GM12878 (cell line): ENCODE results near the gene CTIF. TPM values are rescaled to one million over a fixed set of nuclear protein-coding genes. Genes with fewer than 3 reads are reported as not detected.

Source experiments
- ATF7 ChIP-seq: fragments of 450-650 bp; IDR thresholded peaks from 2 replicates; pipeline ENCODE4 v1.6.1; 2016; ENCODE audit warnings: low read depth, mild to moderate bottlenecking
- CHD1 ChIP-seq: IDR thresholded peaks from 2 replicates; pipeline ENCODE4 v1.6.1; 2012; ENCODE audit warnings: low read depth, low read length, improper control_type of control experiment
- EP300 ChIP-seq, 2 experiments: fragments of 150-350 bp in 1 of 2; IDR thresholded peaks; 2 replicates each; pipeline ENCODE4 v1.6.1; 2011 to 2012; ENCODE audit warnings: low read depth in 2 of 2, low read length in 2 of 2, borderline replicate concordance in 1 of 2, improper control_type of control experiment in 1 of 2, inconsistent platforms in 1 of 2; ENCODE audit not compliant: control insufficient read depth in 1 of 2
- FOS ChIP-seq: IDR thresholded peaks from 3 replicates; pipeline ENCODE4 v1.6.1; 2011; ENCODE audit warnings: borderline replicate concordance; ENCODE audit not compliant: insufficient read length; ENCODE audit errors: extremely low read depth
- NFXL1 ChIP-seq: fragments of 450-650 bp; IDR thresholded peaks from 2 replicates; pipeline ENCODE4 v1.6.1; 2017; ENCODE audit warnings: antibody characterized with exemption, mild to moderate bottlenecking, borderline replicate concordance
- NR2C1 ChIP-seq: fragments of 450-650 bp; IDR thresholded peaks from 2 replicates; pipeline ENCODE4 v1.6.1; 2017; ENCODE audit warnings: antibody characterized with exemption, mild to moderate bottlenecking, moderate library complexity
- POLR2AphosphoS5 ChIP-seq: IDR thresholded peaks from 2 replicates; pipeline ENCODE4 v1.6.1; 2011; ENCODE audit warnings: mild to moderate bottlenecking, low read length, inconsistent platforms
- POU2F2 ChIP-seq: IDR thresholded peaks from 3 replicates; pipeline ENCODE4 v1.6.1; 2011; ENCODE audit warnings: low read depth, mild to moderate bottlenecking, low read length, borderline replicate concordance
- RAD21 ChIP-seq: IDR thresholded peaks from 2 replicates; pipeline ENCODE4 v1.6.1; 2011; ENCODE audit warnings: mild to moderate bottlenecking, low read depth, low read length, moderate library complexity; ENCODE audit not compliant: insufficient read depth
- RELA ChIP-seq: fragments of 450-650 bp; IDR thresholded peaks from 2 replicates; pipeline ENCODE4 v1.8.0; 2014; ENCODE audit warnings: borderline replicate concordance; ENCODE audit not compliant: partially characterized antibody
- SIN3A ChIP-seq: IDR thresholded peaks from 2 replicates; pipeline ENCODE4 v1.6.1; 2012; ENCODE audit warnings: low read depth, low read length, improper control_type of control experiment
- TCF12 ChIP-seq: IDR thresholded peaks from 2 replicates; pipeline ENCODE4 v1.6.1; 2011; ENCODE audit warnings: low read depth, mild to moderate bottlenecking, low read length
- ZNF217 ChIP-seq: fragments of 450-650 bp; IDR thresholded peaks from 2 replicates; pipeline ENCODE4 v1.6.1; 2017; ENCODE audit warnings: antibody characterized with exemption, mild to moderate bottlenecking
- polyA plus RNA-seq, 11 experiments: library from polyadenylated mRNA; depleted of rRNA in 4 of 11; unstranded in 6 of 11; stranded (reverse) in 5 of 11; fragments of >200 nt; fragmentation: Nextera tagmentation in 4 of 11; fragmentation: Illumina TruSeq in 1 of 11; extraction: Ambion mirVana in 4 of 11; extraction: Trizol in 1 of 11; gene quantifications; 1 replicate in 1 of 11; 2 replicates in 10 of 11; pipeline versions ENCODE4 v1.2.1 to v1.2.3, GENCODE V29; 2011 to 2016; ENCODE audit warnings: inconsistent platforms in 2 of 11, missing spikeins in 2 of 11, low read depth in 1 of 11
- total RNA-seq, 4 experiments: library from RNA; depleted of rRNA in 3 of 4; stranded (reverse); fragments of >200 nt in 3 of 4; fragmentation: Illumina TruSeq in 1 of 4; extraction: Trizol in 1 of 4; gene quantifications; 2 replicates each; pipeline versions ENCODE4 v1.2.1 to v1.2.3, GENCODE V29; 2013 to 2021
- TF ChIP-seq, protein P1 (sequence below): fragments of 450-650 bp; formaldehyde crosslinking; IDR thresholded peaks from 2 replicates; pipeline ENCODE4 v1.5.0; 2022; ENCODE audit warnings: mild to moderate bottlenecking, missing genetic modification characterization
- TF ChIP-seq, protein P2 (sequence below): fragments of 450-650 bp; IDR thresholded peaks from 2 replicates; pipeline ENCODE4 v1.6.1; 2017; ENCODE audit warnings: antibody characterized with exemption, mild to moderate bottlenecking, moderate library complexity
- TF ChIP-seq, protein P3 (sequence below): IDR thresholded peaks from 2 replicates; pipeline ENCODE4 v1.6.1; 2012; ENCODE audit warnings: improper control_type of control experiment, low read depth, low read length; ENCODE audit not compliant: insufficient replicate concordance

The CTIF gene
- total and polyA plus RNA-seq, 10 of the 15 experiments (the other 5 are each of a cell fraction or from before 2014, with no cell fraction given) = 0.06 to 11.6 (median 2.5) TPM

DNA sequence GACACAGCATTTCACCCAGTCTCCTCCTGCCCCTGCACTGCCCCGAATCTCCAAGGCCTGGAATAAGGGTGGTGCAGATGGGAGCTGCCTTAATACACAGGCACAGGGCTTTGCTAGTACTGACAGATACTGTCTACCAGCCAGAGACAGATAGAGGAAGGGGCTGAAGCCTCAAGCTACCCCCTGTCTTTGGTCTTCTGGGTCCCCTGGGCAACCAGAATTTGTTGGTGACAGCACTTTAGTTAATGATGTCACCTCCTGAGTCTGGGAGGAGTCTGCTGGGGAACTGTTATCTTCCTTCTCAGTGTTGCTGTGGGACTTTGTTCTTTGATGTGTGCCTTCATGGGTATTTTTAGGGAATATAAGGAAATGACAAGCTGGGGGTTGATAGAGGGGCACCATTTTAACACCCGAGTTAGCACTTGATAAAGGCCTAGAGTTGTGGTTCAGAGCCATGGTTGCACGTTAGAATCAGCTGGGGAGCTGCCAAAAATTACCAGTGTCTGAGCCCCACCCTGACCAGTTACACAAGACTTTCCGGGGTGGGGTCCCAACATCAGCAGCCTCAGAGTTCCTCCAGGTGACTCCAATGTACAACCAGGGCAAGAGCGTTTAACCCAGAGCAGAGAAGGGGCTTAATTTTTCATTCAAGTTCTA, 275.1 kb downstream of the CTIF start (continued):
- TF ChIP-seq TCF12 = no peak
- TF ChIP-seq NR2C1 = no peak
- TF ChIP-seq, protein P1, sequence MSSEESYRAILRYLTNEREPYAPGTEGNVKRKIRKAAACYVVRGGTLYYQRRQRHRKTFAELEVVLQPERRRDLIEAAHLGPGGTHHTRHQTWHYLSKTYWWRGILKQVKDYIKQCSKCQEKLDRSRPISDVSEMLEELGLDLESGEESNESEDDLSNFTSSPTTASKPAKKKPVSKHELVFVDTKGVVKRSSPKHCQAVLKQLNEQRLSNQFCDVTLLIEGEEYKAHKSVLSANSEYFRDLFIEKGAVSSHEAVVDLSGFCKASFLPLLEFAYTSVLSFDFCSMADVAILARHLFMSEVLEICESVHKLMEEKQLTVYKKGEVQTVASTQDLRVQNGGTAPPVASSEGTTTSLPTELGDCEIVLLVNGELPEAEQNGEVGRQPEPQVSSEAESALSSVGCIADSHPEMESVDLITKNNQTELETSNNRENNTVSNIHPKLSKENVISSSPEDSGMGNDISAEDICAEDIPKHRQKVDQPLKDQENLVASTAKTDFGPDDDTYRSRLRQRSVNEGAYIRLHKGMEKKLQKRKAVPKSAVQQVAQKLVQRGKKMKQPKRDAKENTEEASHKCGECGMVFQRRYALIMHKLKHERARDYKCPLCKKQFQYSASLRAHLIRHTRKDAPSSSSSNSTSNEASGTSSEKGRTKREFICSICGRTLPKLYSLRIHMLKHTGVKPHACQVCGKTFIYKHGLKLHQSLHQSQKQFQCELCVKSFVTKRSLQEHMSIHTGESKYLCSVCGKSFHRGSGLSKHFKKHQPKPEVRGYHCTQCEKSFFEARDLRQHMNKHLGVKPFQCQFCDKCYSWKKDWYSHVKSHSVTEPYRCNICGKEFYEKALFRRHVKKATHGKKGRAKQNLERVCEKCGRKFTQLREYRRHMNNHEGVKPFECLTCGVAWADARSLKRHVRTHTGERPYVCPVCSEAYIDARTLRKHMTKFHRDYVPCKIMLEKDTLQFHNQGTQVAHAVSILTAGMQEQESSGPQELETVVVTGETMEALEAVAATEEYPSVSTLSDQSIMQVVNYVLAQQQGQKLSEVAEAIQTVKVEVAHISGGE (CRISPR knock-in tag) = no peak
- no peak for TF ChIP-seq POLR2AphosphoS5
- peak; percentile 90 for TF ChIP-seq CHD1
- TF ChIP-seq FOS = no peak
- TF ChIP-seq RAD21 = no peak
- TF ChIP-seq, protein P2, sequence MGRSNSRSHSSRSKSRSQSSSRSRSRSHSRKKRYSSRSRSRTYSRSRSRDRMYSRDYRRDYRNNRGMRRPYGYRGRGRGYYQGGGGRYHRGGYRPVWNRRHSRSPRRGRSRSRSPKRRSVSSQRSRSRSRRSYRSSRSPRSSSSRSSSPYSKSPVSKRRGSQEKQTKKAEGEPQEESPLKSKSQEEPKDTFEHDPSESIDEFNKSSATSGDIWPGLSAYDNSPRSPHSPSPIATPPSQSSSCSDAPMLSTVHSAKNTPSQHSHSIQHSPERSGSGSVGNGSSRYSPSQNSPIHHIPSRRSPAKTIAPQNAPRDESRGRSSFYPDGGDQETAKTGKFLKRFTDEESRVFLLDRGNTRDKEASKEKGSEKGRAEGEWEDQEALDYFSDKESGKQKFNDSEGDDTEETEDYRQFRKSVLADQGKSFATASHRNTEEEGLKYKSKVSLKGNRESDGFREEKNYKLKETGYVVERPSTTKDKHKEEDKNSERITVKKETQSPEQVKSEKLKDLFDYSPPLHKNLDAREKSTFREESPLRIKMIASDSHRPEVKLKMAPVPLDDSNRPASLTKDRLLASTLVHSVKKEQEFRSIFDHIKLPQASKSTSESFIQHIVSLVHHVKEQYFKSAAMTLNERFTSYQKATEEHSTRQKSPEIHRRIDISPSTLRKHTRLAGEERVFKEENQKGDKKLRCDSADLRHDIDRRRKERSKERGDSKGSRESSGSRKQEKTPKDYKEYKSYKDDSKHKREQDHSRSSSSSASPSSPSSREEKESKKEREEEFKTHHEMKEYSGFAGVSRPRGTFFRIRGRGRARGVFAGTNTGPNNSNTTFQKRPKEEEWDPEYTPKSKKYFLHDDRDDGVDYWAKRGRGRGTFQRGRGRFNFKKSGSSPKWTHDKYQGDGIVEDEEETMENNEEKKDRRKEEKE = peak; percentile 77; the same call in 1 of the 2 replicates
- no peak for TF ChIP-seq EP300 (IDR thresholded peaks at IDR 0.05; ENCODE audit: borderline replicate concordance in 1 of 2, control insufficient read depth in 1 of 2, low read depth in 2 of 2, low read length in 2 of 2)
- TF ChIP-seq ATF7 = peak; percentile 93
- TF ChIP-seq RELA = no peak
- TF ChIP-seq SIN3A = no peak
- no peak for TF ChIP-seq ZNF217
- no peak for TF ChIP-seq NFXL1
- TF ChIP-seq, protein P3, sequence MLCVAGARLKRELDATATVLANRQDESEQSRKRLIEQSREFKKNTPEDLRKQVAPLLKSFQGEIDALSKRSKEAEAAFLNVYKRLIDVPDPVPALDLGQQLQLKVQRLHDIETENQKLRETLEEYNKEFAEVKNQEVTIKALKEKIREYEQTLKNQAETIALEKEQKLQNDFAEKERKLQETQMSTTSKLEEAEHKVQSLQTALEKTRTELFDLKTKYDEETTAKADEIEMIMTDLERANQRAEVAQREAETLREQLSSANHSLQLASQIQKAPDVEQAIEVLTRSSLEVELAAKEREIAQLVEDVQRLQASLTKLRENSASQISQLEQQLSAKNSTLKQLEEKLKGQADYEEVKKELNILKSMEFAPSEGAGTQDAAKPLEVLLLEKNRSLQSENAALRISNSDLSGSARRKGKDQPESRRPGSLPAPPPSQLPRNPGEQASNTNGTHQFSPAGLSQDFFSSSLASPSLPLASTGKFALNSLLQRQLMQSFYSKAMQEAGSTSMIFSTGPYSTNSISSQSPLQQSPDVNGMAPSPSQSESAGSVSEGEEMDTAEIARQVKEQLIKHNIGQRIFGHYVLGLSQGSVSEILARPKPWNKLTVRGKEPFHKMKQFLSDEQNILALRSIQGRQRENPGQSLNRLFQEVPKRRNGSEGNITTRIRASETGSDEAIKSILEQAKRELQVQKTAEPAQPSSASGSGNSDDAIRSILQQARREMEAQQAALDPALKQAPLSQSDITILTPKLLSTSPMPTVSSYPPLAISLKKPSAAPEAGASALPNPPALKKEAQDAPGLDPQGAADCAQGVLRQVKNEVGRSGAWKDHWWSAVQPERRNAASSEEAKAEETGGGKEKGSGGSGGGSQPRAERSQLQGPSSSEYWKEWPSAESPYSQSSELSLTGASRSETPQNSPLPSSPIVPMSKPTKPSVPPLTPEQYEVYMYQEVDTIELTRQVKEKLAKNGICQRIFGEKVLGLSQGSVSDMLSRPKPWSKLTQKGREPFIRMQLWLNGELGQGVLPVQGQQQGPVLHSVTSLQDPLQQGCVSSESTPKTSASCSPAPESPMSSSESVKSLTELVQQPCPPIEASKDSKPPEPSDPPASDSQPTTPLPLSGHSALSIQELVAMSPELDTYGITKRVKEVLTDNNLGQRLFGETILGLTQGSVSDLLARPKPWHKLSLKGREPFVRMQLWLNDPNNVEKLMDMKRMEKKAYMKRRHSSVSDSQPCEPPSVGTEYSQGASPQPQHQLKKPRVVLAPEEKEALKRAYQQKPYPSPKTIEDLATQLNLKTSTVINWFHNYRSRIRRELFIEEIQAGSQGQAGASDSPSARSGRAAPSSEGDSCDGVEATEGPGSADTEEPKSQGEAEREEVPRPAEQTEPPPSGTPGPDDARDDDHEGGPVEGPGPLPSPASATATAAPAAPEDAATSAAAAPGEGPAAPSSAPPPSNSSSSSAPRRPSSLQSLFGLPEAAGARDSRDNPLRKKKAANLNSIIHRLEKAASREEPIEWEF = no peak
- TF ChIP-seq POU2F2 = no peak
